PC-9 (cell line): ENCODE measurements around the gene DPM2. TPM values are rescaled to one million over a fixed set of nuclear protein-coding genes. Genes with fewer than 3 reads are reported as not detected.

Experiments used
- BruUV-seq: library from RNA; stranded (reverse); fragments of 400-500 nt; replicated peaks from 2 replicates; lab custom pipeline; 2021; lab: Mats Ljungman, UMichigan
- CTCF ChIA-PET: fragments of 300-600 bp; sonication (Branson Sonifier 250); formaldehyde crosslinking; loops from one replicate; lab custom pipeline; 2022; ENCODE audit warnings: antibody characterized with exemption; lab: Charles Lee
- POLR2A ChIA-PET: fragments of 300-600 bp; sonication (Branson Sonifier 250); formaldehyde crosslinking; loops from one replicate; lab custom pipeline; 2022; ENCODE audit warnings: antibody characterized with exemption; ENCODE audit not compliant: unreplicated experiment; lab: Charles Lee
- DNase-seq, 2 experiments: peaks; one replicate each; pipeline versions ENCODE4 v3.0.0 to v3.0.0-alpha.2; 2015 to 2022; ENCODE audit warnings: mixed read lengths in 1 of 2
- H2AFZ ChIP-seq: fragments of 200-600 bp; sonication (generic); 2 replicates; pipeline ENCODE4 v1.8.1; 2017; ENCODE audit warnings: antibody characterized with exemption
- H3F3A ChIP-seq: fragments of 200-600 bp; sonication (generic); 2 replicates; pipeline ENCODE4 v1.8.1; 2017; ENCODE audit warnings: antibody characterized with exemption, mild to moderate bottlenecking, low read depth; ENCODE audit not compliant: insufficient read depth
- H3K27ac ChIP-seq: fragments of 200-600 bp; sonication (generic); 2 replicates; pipeline ENCODE4 v1.6.1; 2016; ENCODE audit warnings: mixed run types
- H3K27me3 ChIP-seq: fragments of 200-600 bp; sonication (generic); 2 replicates; pipeline ENCODE4 v1.6.1; 2016; ENCODE audit warnings: low read depth, mixed run types; ENCODE audit not compliant: insufficient read depth
- H3K36me3 ChIP-seq: fragments of 200-600 bp; sonication (generic); 2 replicates; pipeline ENCODE4 v1.6.1; 2016; ENCODE audit warnings: low read depth, mixed run types
- H3K4me1 ChIP-seq: fragments of 200-600 bp; sonication (generic); replicated peaks from 2 replicates; pipeline ENCODE4 v1.6.1; 2016; ENCODE audit warnings: mixed run types; ENCODE audit not compliant: insufficient read depth
- H3K4me2 ChIP-seq: fragments of 200-600 bp; sonication (generic); 2 replicates; pipeline ENCODE4 v1.6.1; 2017; ENCODE audit warnings: mixed run types
- H3K4me3 ChIP-seq: fragments of 200-600 bp; sonication (generic); 2 replicates; pipeline ENCODE4 v1.6.1; 2016; ENCODE audit warnings: mixed run types
- H3K79me2 ChIP-seq: fragments of 200-600 bp; sonication (generic); 2 replicates; pipeline ENCODE4 v1.6.1; 2017; ENCODE audit warnings: low read depth, mixed run types
- H3K9me2 ChIP-seq: fragments of 200-600 bp; sonication (generic); 2 replicates; pipeline ENCODE4 v1.8.1; 2017; ENCODE audit warnings: mild to moderate bottlenecking; ENCODE audit not compliant: insufficient read depth
- H3K9me3 ChIP-seq: fragments of 200-600 bp; sonication (generic); 2 replicates; pipeline ENCODE4 v1.8.1; 2016; ENCODE audit warnings: low read depth; ENCODE audit not compliant: insufficient read depth
- H4K20me1 ChIP-seq: fragments of 200-600 bp; sonication (generic); 2 replicates; pipeline ENCODE4 v1.8.1; 2017; ENCODE audit not compliant: insufficient read depth
- EZH2 ChIP-seq: fragments of 200-600 bp; sonication (generic); IDR thresholded peaks from 2 replicates; pipeline ENCODE4 v1.8.0; 2017; ENCODE audit warnings: antibody characterized with exemption, low read depth
- intact Hi-C: fragments of 100-400 bp; cut with micrococcal nuclease; formaldehyde crosslinking; loops from one replicate; pipeline ENCODE4 v1.10.0; 2022; ENCODE audit not compliant: unreplicated experiment
- total RNA-seq: library from RNA; stranded (reverse); gene quantifications from 2 replicates; pipeline ENCODE4 v1.2.3, GENCODE V29; 2021
- TF ChIP-seq, protein P1 (sequence below): fragments of 200-600 bp; sonication (generic); conservative IDR thresholded peaks from 2 replicates; pipeline ENCODE4 v1.6.1; 2017; ENCODE audit warnings: mixed run types, antibody characterized with exemption, mild to moderate bottlenecking, moderate library complexity

The DPM2 gene
- total RNA-seq, 1 experiment from 2014 or later = 79.4 TPM

DNA sequence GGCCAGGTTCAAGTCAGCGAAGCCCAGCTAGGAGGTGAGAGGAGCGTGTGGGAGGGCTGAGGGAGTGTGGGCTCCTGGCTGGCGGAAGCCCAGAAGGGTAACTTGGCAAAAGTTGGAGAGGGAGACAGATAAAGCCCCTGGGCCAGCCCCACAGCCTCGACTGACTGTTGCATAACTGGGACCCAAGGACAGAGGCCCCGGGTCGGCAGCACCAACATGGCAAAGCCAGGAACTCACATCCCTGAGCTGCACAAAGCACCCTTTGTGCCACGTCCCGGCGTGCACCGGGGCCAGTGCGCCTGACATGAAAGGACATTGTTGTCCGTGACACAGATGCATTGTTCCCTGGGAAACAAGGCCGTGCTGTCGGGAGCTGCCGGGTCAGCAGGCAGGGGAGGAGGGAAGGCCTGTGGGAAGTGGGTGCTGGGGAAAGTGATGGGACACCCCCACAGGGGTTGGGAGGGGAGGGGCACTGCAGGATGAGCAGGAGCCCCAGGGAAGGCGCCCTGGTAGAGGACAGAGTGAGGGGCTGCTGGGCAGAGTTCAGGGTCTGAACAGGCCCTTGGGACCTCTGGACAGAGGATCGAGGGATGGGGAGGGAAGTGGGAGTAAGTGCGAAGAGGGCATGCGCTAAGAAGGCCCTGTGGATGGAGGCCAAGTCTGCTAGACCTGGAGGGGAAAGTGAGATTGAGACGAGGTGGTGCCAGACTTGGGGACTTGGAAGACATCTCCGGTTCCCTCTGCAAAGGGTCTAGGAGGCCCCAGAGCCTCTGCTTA lies 13.0 kb upstream of the DPM2 start:
- Histone ChIP-seq H3K4me2 (no peak overlapping the region), H3K4me1 (peaks cover 17% of the 10 kb centered on the region), H2AFZ (no peak overlapping the region), H3K9me3 (no peaks in the 10 kb centered on the region), H3K9me2 (no peaks in the 10 kb centered on the region), H3F3A (peaks cover 22% of the 10 kb centered on the region; the same call in 1 of the 2 replicates), H3K27me3 (no peaks in the 10 kb centered on the region), H4K20me1 (peaks cover 67% of the 10 kb centered on the region), H3K4me3 (no peak overlapping the region), H3K79me2 (peaks cover 57% of the 10 kb centered on the region), H3K27ac (no peak overlapping the region), H3K36me3 (peaks cover 15% of the 10 kb centered on the region; the same call in 1 of the 2 replicates)
- TF ChIP-seq, protein P1, sequence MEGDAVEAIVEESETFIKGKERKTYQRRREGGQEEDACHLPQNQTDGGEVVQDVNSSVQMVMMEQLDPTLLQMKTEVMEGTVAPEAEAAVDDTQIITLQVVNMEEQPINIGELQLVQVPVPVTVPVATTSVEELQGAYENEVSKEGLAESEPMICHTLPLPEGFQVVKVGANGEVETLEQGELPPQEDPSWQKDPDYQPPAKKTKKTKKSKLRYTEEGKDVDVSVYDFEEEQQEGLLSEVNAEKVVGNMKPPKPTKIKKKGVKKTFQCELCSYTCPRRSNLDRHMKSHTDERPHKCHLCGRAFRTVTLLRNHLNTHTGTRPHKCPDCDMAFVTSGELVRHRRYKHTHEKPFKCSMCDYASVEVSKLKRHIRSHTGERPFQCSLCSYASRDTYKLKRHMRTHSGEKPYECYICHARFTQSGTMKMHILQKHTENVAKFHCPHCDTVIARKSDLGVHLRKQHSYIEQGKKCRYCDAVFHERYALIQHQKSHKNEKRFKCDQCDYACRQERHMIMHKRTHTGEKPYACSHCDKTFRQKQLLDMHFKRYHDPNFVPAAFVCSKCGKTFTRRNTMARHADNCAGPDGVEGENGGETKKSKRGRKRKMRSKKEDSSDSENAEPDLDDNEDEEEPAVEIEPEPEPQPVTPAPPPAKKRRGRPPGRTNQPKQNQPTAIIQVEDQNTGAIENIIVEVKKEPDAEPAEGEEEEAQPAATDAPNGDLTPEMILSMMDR = no peak
- TF ChIP-seq EZH2 = no peak
- DNase-seq = no peak
- intact Hi-C loops = no loop called here
- CTCF ChIA-PET = no interaction called here
- POLR2A ChIA-PET = no interaction called here
- no TSS peak for BruUV-seq

DNA sequence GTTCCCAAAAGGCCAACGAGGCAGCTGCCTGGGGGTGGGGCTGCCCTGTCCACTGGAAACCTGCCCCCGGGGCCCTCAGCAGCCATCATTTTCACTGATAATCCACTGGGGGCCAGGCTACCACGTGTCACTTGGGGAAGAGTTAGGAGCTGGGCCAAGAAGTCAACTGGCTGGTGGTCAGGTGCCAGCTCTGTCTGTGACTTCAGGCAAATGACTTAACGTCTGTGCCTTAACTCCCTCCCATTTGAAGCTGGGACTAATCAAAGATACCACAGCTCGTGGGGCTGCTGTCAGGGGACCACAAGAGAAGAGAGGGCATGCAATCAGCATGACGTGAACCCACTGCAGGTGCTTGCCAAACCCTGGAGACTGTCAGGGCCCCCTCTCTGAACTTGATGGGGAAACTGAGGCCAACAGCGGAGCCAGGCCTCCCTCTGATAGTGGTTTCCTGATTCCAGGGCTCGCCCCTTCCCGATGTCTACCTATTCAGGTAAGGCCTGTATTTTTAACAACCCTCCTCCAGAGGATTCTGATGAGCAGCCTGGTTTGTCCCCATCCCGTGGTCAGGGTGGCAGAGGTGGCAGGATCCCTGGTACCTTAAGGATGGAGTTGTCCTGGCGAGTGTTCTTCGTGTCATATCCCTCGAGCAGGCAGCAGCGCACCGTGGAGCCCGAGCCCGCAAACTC lies 12.3 kb upstream of the DPM2 start:
- H4K20me1 ChIP-seq = peaks cover 65% of the 10 kb centered on the region
- BruUV-seq = no TSS peak
- intact Hi-C loops = no loop called here
- H3F3A ChIP-seq = peaks cover 21% of the 10 kb centered on the region; the same call in 1 of the 2 replicates
- POLR2A ChIA-PET = no interaction called here
- peaks cover 15% of the 10 kb centered on the region; the same call in 1 of the 2 replicates for H3K36me3 ChIP-seq
- peaks cover 11% of the 10 kb centered on the region for H3K4me1 ChIP-seq
- H3K4me3 ChIP-seq = no peak overlapping the region
- H3K4me2 ChIP-seq = no peak overlapping the region
- no peak for TF ChIP-seq EZH2
- TF ChIP-seq, protein P1 = no peak
- H3K79me2 ChIP-seq = peaks cover 54% of the 10 kb centered on the region
- H3K9me3 ChIP-seq = no peaks in the 10 kb centered on the region
- H3K27me3 ChIP-seq = no peaks in the 10 kb centered on the region
- CTCF ChIA-PET = no interaction called here
- no peak overlapping the region for H2AFZ ChIP-seq
- H3K27ac ChIP-seq = no peak overlapping the region
- H3K9me2 ChIP-seq = no peaks in the 10 kb centered on the region
- no peak for DNase-seq

DNA sequence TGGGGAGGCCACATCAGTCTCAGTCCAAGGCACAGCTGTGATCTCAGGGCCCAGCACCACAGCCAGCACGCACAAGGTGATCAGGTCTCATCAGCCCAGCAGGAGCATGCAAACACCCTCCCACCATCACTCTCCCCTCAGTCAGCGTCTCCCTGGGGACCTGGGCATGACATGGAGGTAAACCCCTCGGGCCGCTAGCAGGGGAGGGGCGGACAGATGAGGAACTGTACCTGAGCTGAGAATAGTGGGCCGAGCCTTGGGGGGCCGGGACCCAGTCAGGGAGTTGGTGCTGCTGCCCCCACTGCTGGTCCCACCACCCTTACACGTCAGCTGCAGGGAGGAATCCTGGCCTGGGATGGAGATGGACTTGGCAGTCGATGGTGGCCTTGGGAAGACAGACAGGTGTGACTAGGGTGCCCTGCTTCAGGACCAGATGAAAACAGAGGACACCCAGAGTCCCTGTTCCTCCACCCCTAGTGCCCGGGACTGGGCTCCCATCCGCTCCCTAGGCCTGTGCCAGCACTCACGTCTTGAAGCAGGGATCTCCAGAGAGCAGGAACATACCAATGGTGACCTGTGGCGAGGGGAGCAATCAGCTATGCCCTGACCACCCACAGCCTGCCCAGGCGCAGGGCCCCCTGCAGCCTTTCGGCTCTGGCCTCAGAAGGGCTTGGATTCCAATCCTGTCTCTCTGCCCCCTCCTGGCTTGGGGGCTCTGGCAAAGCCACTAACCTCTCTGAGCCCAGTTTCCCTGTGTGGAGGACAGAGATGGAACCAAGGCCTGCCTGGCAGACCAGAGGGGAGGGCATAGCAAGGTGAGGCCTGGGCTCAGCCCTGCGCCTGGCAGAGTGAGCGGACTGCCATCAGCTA lies 10.4 kb upstream of the DPM2 start:
- Histone ChIP-seq H3K36me3 (peaks cover 24% of the 10 kb centered on the region; the same call in 1 of the 2 replicates), H3F3A (peaks cover 37% of the 10 kb centered on the region; the same call in 1 of the 2 replicates), H3K27me3 (no peaks in the 10 kb centered on the region), H3K9me2 (no peaks in the 10 kb centered on the region), H3K4me2 (no peak overlapping the region), H3K27ac (no peak overlapping the region), H3K9me3 (no peaks in the 10 kb centered on the region), H3K4me1 (no peaks in the 10 kb centered on the region), H4K20me1 (peaks cover 47% of the 10 kb centered on the region), H3K79me2 (peaks cover 35% of the 10 kb centered on the region), H2AFZ (no peak overlapping the region), H3K4me3 (no peak overlapping the region)
- no peak for DNase-seq
- TF ChIP-seq, protein P1 = no peak
- no peak for TF ChIP-seq EZH2
- CTCF ChIA-PET = interaction anchor here (0.6 kb wide), 1 partner anchor 9 kb away, joined by 8 read pairs; no protein-coding TSS in a partner anchor
- no TSS peak for BruUV-seq
- POLR2A ChIA-PET = no interaction called here
- intact Hi-C loops = no loop called here
